Left lung (tissue), 10 donors: ENCODE results near the gene ZNF646. TPM values are rescaled to one million over a fixed set of nuclear protein-coding genes. Genes with fewer than 3 reads are reported as not detected.

Experiments used
- ATAC-seq: fragments of 200-7000 bp; cut with Tn5 transposase; one replicate; pipeline ENCODE4 v1.9.1; 2020; ENCODE audit warnings: moderate library complexity
- DNase-seq, 4 donors: peaks; one replicate each; pipeline ENCODE4 v3.0.0-alpha.2; 2013 to 2020
- H3K27ac ChIP-seq, 2 donors: fragments of 200-600 bp; sonication (generic) in 1 of 2; one replicate each; pipeline versions ENCODE4 v1.5.0 to v1.8.0; 2020 to 2021
- H3K27me3 ChIP-seq, 2 donors: fragments of 200-600 bp; sonication (generic) in 1 of 2; one replicate each; pipeline versions ENCODE4 v1.5.0 to v1.8.0; 2020 to 2021
- H3K36me3 ChIP-seq, 2 donors: fragments of 200-600 bp; sonication (generic) in 1 of 2; one replicate each; pipeline versions ENCODE4 v1.5.0 to v1.8.0; 2020 to 2021
- H3K4me1 ChIP-seq, 2 donors: fragments of 200-600 bp; one replicate each; pipeline ENCODE4 v1.8.0; 2021
- H3K4me3 ChIP-seq, 2 donors: fragments of 200-600 bp; sonication (generic) in 1 of 2; one replicate each; pipeline versions ENCODE4 v1.5.0 to v1.8.0; 2020 to 2021; ENCODE audit warnings: mild to moderate bottlenecking in 1 of 2
- H3K9me3 ChIP-seq, 2 donors: fragments of 200-600 bp; sonication (generic) in 1 of 2; one replicate each; pipeline versions ENCODE4 v1.5.0 to v1.8.0; 2020 to 2021
- CTCF ChIP-seq, 2 donors: fragments of 200-600 bp; sonication (generic) in 1 of 2; IDR thresholded peaks; one replicate each; pipeline versions ENCODE4 v1.5.0 to v1.8.0; 2021; ENCODE audit warnings: antibody characterized with exemption in 2 of 2
- intact Hi-C, 2 donors: fragments of 100-400 bp; cut with DNase I; formaldehyde crosslinking; loops; one replicate each; pipeline versions ENCODE4 v1.11.2 to v1.14.2; 2022
- polyA plus RNA-seq, 6 donors: library from polyadenylated mRNA; unstranded; fragments of 120-200 nt; gene quantifications; one replicate each; pipeline ENCODE4 v1.2.1, GENCODE V29; 2013; ENCODE audit not compliant: insufficient read length in 6 of 6
- total RNA-seq, 2 donors: library from RNA; stranded (reverse); fragmentation: NEBNext Ultra II Directional; extraction: Animal tissue kit (Norgen Biotek cat#: 25700); gene quantifications; one replicate each; pipeline ENCODE4 v1.2.1, GENCODE V29; 2021
- donor health status: DM: no; HTN: yes; CAD: no.
- donor health status: DM: no; HTN: no; CAD: no.

The ZNF646 gene
- total and polyA plus RNA-seq, 8 donors = 11.3 to 18.1 (median 13.9) TPM

- H3K4me1 ChIP-seq = peaks cover 14 to 65% of the 10 kb centered on the region in 2 donors
- peaks cover 0 to 39% of the 10 kb centered on the region in 2 donors for H3K36me3 ChIP-seq
- ATAC-seq (no peak), DNase-seq (no peak)
- H3K9me3 ChIP-seq = no peaks in the 10 kb centered on the region
- H3K4me3 ChIP-seq = no peak overlapping the region
- H3K27ac ChIP-seq = no peak overlapping the region
- intact Hi-C loops = no loop called here
- no peaks in the 10 kb centered on the region for H3K27me3 ChIP-seq
- no peak for TF ChIP-seq CTCF (IDR thresholded peaks at IDR 0.05)
These were observed 36.1 kb downstream of the ZNF646 start for GRCh38 chr16:31110106-31111034.

GRCh38 chr16:31111881-31112466, 37.8 kb downstream of the ZNF646 start:
- Histone ChIP-seq H3K9me3 (no peaks in the 10 kb centered on the region), H3K27ac (peak overlapping the region in 1 of 2 donors; percentile 90), H3K4me1 (peaks cover 9 to 74% of the 10 kb centered on the region in 2 donors), H3K4me3 (no peak overlapping the region), H3K36me3 (peaks cover 0 to 39% of the 10 kb centered on the region in 2 donors), H3K27me3 (no peaks in the 10 kb centered on the region)
- intact Hi-C loops = no loop called here
- TF ChIP-seq CTCF (IDR thresholded peaks at IDR 0.05) = no peak
- DNase-seq (no peak), ATAC-seq (no peak)

- Histone ChIP-seq H3K4me3 (no peak overlapping the region), H3K36me3 (peaks cover 0 to 39% of the 10 kb centered on the region in 2 donors), H3K9me3 (no peaks in the 10 kb centered on the region), H3K27me3 (no peaks in the 10 kb centered on the region), H3K27ac (peak overlapping the region; percentile 46 to 90), H3K4me1 (peaks cover 9 to 71% of the 10 kb centered on the region in 2 donors)
- no peak for TF ChIP-seq CTCF (IDR thresholded peaks at IDR 0.05)
- intact Hi-C loops = no loop called here
- ATAC-seq (no peak), DNase-seq (no peak)
These were observed 38.5 kb downstream of the ZNF646 start for GRCh38 chr16:31112711-31113110.

GRCh38 chr16:31113121-31114120, 39.2 kb downstream of the ZNF646 start:
- H3K4me3 ChIP-seq = no peak overlapping the region
- H3K36me3 ChIP-seq = peaks cover 0 to 39% of the 10 kb centered on the region in 2 donors
- peaks cover 10 to 71% of the 10 kb centered on the region in 2 donors for H3K4me1 ChIP-seq
- H3K27me3 ChIP-seq = no peaks in the 10 kb centered on the region
- no peaks in the 10 kb centered on the region for H3K9me3 ChIP-seq
- H3K27ac ChIP-seq = peak overlapping the region; percentile 46 to 90
- TF ChIP-seq CTCF (IDR thresholded peaks at IDR 0.05) = no peak
- peak in 1 of 4 donors; percentile 64 for DNase-seq
- intact Hi-C loops = no loop called here
- no peak for ATAC-seq
